Measurements from ENCODE around the gene TBXAS1. TPM values are rescaled to one million over a fixed set of nuclear protein-coding genes. Genes with fewer than 3 reads are reported as not detected.

TBXAS1 gene
- total RNA-seq, 1 donor from 2014 or later: 0.26 TPM

GRCh38 chr7:139981511-139981895, 152.4 kb downstream of the TBXAS1 start:
- no peak for FAIRE-seq
- TF ChIP-seq, protein P1, sequence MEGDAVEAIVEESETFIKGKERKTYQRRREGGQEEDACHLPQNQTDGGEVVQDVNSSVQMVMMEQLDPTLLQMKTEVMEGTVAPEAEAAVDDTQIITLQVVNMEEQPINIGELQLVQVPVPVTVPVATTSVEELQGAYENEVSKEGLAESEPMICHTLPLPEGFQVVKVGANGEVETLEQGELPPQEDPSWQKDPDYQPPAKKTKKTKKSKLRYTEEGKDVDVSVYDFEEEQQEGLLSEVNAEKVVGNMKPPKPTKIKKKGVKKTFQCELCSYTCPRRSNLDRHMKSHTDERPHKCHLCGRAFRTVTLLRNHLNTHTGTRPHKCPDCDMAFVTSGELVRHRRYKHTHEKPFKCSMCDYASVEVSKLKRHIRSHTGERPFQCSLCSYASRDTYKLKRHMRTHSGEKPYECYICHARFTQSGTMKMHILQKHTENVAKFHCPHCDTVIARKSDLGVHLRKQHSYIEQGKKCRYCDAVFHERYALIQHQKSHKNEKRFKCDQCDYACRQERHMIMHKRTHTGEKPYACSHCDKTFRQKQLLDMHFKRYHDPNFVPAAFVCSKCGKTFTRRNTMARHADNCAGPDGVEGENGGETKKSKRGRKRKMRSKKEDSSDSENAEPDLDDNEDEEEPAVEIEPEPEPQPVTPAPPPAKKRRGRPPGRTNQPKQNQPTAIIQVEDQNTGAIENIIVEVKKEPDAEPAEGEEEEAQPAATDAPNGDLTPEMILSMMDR (IDR thresholded peaks at IDR 0.05; ENCODE audit: insufficient read depth, low read length, severe bottlenecking): no peak
- H3K27me3 ChIP-seq (ENCODE audit: control insufficient read depth, insufficient read depth, low read length): no peaks in the 10 kb centered on the region
- DNase-seq (ENCODE audit: low read depth): no peak
- H3K4me3 ChIP-seq (ENCODE audit: low read depth, low read length): no peak overlapping the region
- no peaks in the 10 kb centered on the region for H3K36me3 ChIP-seq (ENCODE audit: control insufficient read depth, insufficient read depth, low read length)

DNA sequence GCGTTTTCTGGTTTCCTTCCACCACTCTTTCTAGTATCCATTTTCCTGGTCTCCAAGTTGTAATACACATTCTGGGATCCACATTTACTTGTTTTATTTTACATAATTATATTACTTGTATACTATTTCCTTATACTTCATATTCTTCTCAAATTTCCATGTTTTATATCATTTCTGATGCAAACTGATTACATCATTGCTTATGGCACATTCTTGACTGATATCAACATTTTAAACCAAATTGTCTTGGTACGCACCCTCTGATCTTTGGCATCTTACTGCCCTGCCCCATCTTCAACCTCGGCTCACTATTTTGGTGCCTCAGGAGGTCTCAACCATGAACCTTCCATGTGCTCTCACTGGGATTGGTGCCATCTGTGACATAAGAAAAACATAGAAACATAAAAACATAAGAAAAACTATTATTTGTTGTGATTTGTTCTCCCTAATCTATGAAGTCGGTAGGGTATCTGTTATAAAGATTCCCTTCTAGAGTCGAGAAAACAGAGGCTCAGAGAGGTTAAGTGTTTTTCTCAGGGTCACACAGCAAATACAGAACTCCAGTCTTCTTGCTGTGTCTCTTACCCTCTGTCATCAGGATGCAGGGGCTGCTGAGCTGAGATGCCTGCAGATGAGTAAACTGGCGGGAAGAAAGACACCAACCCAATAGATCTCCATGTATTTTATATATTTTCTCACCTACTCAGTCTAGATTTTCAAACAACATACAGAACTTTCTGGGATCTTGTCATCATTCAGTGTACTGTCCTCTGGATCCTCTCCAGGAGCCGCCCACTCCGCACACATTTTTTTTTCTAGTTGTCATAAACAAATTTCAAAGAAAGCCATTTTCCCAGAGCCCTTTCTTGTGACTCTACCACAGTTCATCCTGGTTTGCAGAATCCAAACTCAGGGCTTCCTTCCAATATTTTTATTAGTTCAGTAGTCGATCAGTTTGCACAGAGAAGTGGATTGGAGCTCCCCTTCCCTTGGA, 154.2 kb downstream of the TBXAS1 start:
- Histone ChIP-seq H3K4me3 (ENCODE audit: low read depth, low read length) (no peak overlapping the region), H3K27me3 (ENCODE audit: control insufficient read depth, insufficient read depth, low read length) (no peaks in the 10 kb centered on the region), H3K36me3 (ENCODE audit: control insufficient read depth, insufficient read depth, low read length) (no peaks in the 10 kb centered on the region)
- no peak for FAIRE-seq
- TF ChIP-seq, protein P1 (IDR thresholded peaks at IDR 0.05; ENCODE audit: insufficient read depth, low read length, severe bottlenecking): no peak
- no peak for DNase-seq (ENCODE audit: low read depth)

DNA sequence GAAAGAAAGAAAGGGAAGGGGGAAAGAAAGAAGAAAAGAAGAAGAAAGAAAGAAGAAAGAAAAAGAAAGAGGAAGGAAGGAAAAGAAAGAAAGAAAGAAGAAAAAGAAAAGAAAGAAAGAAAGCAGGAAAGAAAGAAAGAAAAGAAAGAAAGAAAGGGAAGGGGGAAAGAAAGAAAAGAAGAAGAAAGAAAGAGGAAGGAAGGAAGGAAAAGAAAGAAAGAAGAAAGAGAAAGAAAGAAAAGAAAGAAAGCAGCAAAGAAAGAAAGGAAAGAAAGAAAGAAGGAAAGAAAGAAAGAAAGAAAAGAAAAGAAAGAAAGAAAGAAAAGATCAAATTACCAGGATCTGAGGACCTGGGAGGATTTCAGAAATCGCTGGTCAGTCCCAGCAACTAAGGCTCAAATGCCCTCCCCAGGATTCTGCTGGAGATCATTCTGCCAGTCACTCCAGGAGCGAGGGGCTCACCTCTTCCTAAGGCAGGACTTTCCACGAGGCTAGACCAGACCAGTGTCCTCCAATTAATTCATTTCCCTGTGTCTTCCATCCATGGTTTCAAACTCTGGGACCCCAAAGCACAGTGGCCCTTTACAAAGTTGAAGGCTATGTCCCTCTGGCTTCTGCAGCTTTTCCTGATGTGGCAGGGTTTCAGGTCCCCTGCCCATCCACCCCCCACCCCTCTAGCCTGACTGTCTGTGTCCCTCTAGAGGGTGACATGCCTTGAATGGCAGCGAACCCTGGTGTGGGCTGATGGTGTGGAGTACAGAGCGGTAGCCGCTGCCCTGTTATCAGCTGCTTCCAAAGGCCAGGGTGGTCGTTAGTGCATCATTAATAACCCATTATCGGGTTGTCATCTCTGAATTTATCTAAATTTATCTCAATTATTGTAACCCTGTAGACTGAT, 155.8 kb downstream of the TBXAS1 start:
- DNase-seq (ENCODE audit: low read depth) (no peak), FAIRE-seq (no peak)
- TF ChIP-seq, protein P1 (IDR thresholded peaks at IDR 0.05; ENCODE audit: insufficient read depth, low read length, severe bottlenecking): no peak
- H3K4me3 ChIP-seq (ENCODE audit: low read depth, low read length): no peak overlapping the region
- no peaks in the 10 kb centered on the region for H3K27me3 ChIP-seq (ENCODE audit: control insufficient read depth, insufficient read depth, low read length)
- H3K36me3 ChIP-seq (ENCODE audit: control insufficient read depth, insufficient read depth, low read length): no peaks in the 10 kb centered on the region

DNA sequence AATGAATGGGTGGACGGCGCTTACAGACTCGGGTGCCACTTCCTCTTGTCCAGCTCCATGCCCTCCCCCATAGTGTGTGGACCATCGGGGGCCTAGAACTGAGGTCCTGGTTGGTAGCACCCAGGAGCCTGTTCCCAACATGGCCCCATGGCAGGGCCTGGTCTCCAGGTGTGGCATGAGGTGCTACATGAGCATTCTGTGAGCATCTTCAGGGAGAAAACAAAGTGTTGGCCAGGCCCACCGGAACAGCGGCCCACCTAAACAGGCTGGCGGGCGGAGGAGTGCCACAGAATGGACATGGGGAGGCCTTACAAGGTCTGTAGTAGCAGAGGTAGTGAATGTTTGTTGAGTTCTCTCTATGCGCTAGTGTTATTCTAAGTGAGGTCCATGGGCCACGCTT, 156.7 kb downstream of the TBXAS1 start:
- TF ChIP-seq, protein P1 (IDR thresholded peaks at IDR 0.05; ENCODE audit: insufficient read depth, low read length, severe bottlenecking): no peak
- no peaks in the 10 kb centered on the region for H3K27me3 ChIP-seq (ENCODE audit: control insufficient read depth, insufficient read depth, low read length)
- DNase-seq (ENCODE audit: low read depth) (no peak), FAIRE-seq (no peak)
- no peak overlapping the region for H3K4me3 ChIP-seq (ENCODE audit: low read depth, low read length)
- H3K36me3 ChIP-seq (ENCODE audit: control insufficient read depth, insufficient read depth, low read length): no peaks in the 10 kb centered on the region

DNA sequence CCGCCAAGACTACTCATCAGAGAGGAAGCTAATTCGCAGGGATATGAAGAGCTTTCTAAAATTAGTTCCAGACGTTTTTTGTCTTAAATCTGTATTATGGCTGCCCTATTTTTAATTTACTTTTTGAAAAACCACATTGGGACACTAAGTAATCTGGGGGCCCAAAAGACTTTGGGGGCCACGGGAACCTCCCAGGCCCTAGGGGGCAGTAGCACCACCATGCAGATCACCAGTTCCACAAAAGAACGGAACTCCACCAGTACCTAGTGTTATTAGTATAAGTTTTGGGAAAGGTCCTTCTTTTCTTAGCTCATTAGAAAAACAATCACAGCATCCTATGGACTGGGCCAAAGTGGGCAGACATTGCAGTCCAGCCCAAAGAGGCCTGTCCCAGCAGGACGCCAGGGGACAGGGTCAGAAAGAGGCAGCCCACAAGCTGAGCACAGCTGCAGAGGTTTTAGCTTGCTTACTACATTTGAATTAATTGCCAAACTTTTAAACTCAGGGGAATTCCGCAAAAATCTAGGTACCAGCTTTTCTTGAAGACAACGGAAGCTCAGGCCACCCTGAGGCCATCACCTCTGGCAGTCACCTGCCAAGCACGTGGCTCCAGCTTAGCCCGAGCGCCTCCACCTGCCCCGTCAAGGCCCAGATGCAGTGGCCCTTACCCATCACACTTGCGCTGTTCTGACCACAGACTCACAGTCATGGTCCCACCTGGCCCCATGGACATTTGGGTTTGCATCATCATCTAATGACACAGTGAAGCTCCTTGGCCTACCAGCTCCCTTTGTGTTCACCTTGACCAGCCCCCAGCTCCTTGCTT, 158.8 kb downstream of the TBXAS1 start:
- Histone ChIP-seq H3K36me3 (ENCODE audit: control insufficient read depth, insufficient read depth, low read length) (no peaks in the 10 kb centered on the region), H3K4me3 (ENCODE audit: low read depth, low read length) (no peak overlapping the region), H3K27me3 (ENCODE audit: control insufficient read depth, insufficient read depth, low read length) (no peaks in the 10 kb centered on the region)
- DNase-seq (ENCODE audit: low read depth) (no peak), FAIRE-seq (no peak)
- TF ChIP-seq, protein P1 (IDR thresholded peaks at IDR 0.05; ENCODE audit: insufficient read depth, low read length, severe bottlenecking): no peak

Measured in bronchial epithelial cell (primary cell).